ENCODE results near the gene GRM2.
"Not testable (repeated sequence)": the region's sequence is repeated elsewhere in the genome, so short reads cannot be mapped to it uniquely, and the experiment has no call there.

Gene GRM2

DNA sequence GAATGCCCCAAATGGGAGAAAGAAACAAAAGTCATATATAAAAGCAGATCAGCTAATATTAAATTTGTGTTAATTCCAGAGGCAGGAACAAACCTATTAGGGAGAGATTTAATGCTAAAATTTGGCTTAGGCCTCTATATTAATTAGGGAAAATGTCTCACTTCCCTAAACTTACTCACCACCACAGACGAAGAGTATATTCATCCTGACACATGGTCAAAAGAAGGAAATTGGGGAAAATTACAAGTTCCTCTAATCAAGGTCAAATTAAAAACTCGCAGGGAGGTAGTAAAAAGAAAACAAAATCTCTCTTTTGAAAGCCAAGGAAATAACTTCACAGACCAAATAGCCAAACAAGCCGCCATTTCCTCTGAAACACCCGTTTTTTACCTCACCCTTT lies 32.2 kb downstream of the GRM2 start:
- TF ChIP-seq ZFX (IDR thresholded peaks at IDR 0.05; ENCODE audit: borderline replicate concordance): no peak
- TF ChIP-seq, protein P1, sequence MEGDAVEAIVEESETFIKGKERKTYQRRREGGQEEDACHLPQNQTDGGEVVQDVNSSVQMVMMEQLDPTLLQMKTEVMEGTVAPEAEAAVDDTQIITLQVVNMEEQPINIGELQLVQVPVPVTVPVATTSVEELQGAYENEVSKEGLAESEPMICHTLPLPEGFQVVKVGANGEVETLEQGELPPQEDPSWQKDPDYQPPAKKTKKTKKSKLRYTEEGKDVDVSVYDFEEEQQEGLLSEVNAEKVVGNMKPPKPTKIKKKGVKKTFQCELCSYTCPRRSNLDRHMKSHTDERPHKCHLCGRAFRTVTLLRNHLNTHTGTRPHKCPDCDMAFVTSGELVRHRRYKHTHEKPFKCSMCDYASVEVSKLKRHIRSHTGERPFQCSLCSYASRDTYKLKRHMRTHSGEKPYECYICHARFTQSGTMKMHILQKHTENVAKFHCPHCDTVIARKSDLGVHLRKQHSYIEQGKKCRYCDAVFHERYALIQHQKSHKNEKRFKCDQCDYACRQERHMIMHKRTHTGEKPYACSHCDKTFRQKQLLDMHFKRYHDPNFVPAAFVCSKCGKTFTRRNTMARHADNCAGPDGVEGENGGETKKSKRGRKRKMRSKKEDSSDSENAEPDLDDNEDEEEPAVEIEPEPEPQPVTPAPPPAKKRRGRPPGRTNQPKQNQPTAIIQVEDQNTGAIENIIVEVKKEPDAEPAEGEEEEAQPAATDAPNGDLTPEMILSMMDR (IDR thresholded peaks at IDR 0.05): no peak

GRCh38 chr3:51742320-51742719 lies 35.5 kb downstream of the GRM2 start:
- H3K27ac ChIP-seq: not testable (repeated sequence)

More for the DNA sequence above, 32.2 kb downstream of the GRM2 start:
- no peak overlapping the region for H3K27ac ChIP-seq

GRCh38 chr3:51742978-51743377 lies 36.1 kb downstream of the GRM2 start:
- H3K27ac ChIP-seq: not testable (repeated sequence)

DNA sequence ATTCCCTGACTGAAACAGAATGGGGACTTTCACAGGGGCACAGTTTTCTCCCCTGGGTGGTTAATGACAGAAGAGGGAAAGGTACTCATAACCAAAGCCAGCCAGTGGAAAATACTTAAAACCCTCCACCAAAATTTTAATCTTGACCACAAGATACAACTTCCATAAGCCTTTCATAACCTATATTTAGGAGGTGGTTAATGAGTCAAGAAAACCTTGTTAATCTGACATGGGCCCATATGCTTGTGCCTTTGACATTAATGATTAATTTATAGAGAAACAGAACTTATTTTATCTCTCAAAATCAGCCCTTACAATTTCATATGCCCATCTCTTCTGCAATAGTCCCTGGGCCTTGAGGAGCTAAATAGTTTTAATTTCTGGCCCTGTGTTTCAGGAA lies 41.0 kb downstream of the GRM2 start:
- TF ChIP-seq, protein P1 (IDR thresholded peaks at IDR 0.05): no peak
- TF ChIP-seq ZFX (IDR thresholded peaks at IDR 0.05; ENCODE audit: borderline replicate concordance): no peak
- no peak overlapping the region for H3K27ac ChIP-seq

- TF ChIP-seq, protein P1 (IDR thresholded peaks at IDR 0.05): no peak
- TF ChIP-seq ZFX (IDR thresholded peaks at IDR 0.05; ENCODE audit: borderline replicate concordance): no peak
- H3K27ac ChIP-seq: no peak overlapping the region
Measured at GRCh38 chr3:51748327-51748726, 41.5 kb downstream of the GRM2 start.

DNA sequence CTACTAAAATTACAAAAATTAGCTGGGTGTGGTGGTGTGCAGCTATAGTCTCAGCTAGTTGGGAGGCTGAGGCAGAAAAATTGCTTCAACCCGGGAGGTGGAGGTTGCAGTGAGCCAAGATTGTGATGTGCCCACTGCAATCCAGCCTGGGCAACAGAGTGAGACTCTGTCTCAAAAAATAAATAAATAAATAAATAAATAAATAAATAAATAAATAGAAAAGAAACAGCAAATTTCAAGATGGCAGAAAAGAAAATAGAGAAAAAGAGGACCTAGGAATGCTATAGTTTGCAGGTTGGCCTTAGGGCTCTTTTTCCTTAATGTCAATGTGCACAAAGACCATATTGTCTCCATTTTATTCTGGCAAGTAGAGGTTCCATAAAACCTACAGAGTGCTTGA lies 44.0 kb downstream of the GRM2 start:
- TF ChIP-seq, protein P1 (IDR thresholded peaks at IDR 0.05): no peak
- TF ChIP-seq ZFX (IDR thresholded peaks at IDR 0.05; ENCODE audit: borderline replicate concordance): no peak

GRCh38 chr3:51751287-51751686 lies 44.4 kb downstream of the GRM2 start:
- H3K27ac ChIP-seq: no peak overlapping the region
- TF ChIP-seq, protein P1 (IDR thresholded peaks at IDR 0.05): no peak
- no peak for TF ChIP-seq ZFX (IDR thresholded peaks at IDR 0.05; ENCODE audit: borderline replicate concordance)

More for the DNA sequence above, 44.0 kb downstream of the GRM2 start:
- no peak overlapping the region for H3K27ac ChIP-seq

- peak overlapping the region; percentile 73 for H3K27ac ChIP-seq
Measured at GRCh38 chr3:51753763-51754750, 47.2 kb downstream of the GRM2 start.

- H3K27ac ChIP-seq: no peak overlapping the region
- no peak for TF ChIP-seq ZFX (IDR thresholded peaks at IDR 0.05; ENCODE audit: borderline replicate concordance)
- TF ChIP-seq, protein P1 (IDR thresholded peaks at IDR 0.05): no peak
Measured at GRCh38 chr3:51759203-51759602, 52.3 kb downstream of the GRM2 start.

Data from 22Rv1 (cell line).